Large intestine (tissue), 12 donors: ENCODE measurements around the gene OR5AN1. TPM values are rescaled to one million over a fixed set of nuclear protein-coding genes. Genes with fewer than 3 reads are reported as not detected.
A peak's percentile ranks its signal among the peaks of the same experiment; 100 is the strongest.
"Not testable (repeated sequence)": the region's sequence is repeated elsewhere in the genome, so short reads cannot be mapped to it uniquely, and the experiment has no call there.

Experiments used
- DNase-seq, 2 donors: peaks; one replicate each; pipeline versions ENCODE4 v3.0.0 to v3.0.0-alpha.2; 2013
- H3K27ac ChIP-seq: one replicate; pipeline ENCODE4 v1.5.1; 2013; ENCODE audit warnings: low read length
- H3K27me3 ChIP-seq: 2 replicates; pipeline ENCODE4 v1.6.1; 2013; ENCODE audit warnings: low read length; ENCODE audit not compliant: control insufficient read depth, insufficient read depth
- H3K36me3 ChIP-seq: 2 replicates; pipeline ENCODE4 v1.6.1; 2013; ENCODE audit warnings: low read length; ENCODE audit not compliant: control insufficient read depth, insufficient read depth
- H3K4me1 ChIP-seq: one replicate; pipeline ENCODE4 v1.6.1; 2013; ENCODE audit warnings: low read length; ENCODE audit not compliant: control insufficient read depth, insufficient read depth
- H3K4me3 ChIP-seq: one replicate; pipeline ENCODE4 v1.5.1; 2013; ENCODE audit warnings: low read length
- H3K9me3 ChIP-seq: one replicate; pipeline ENCODE4 v1.6.1; 2013; ENCODE audit warnings: mild to moderate bottlenecking, low read depth, low read length, moderate library complexity; ENCODE audit not compliant: control insufficient read depth
- WGBS: methylation state at CpG from one replicate; pipeline ENCODE4 v1.1.5; 2013; ENCODE audit warnings: low lambda C conversion rate; ENCODE audit not compliant: insufficient coverage; 5-methylcytosine and 5-hydroxymethylcytosine counted together
- long read RNA-seq, 11 donors: transcript quantifications; one replicate each; lab custom pipeline, GENCODE V29; 2026
- polyA plus RNA-seq: library from polyadenylated mRNA; unstranded; fragments of 120-200 nt; gene quantifications from one replicate; pipeline ENCODE4 v1.2.1, GENCODE V29; 2013

OR5AN1 gene
- not detected for polyA plus RNA-seq
- long read RNA-seq, donor 1 = 0 reads
- long read RNA-seq, donor 2 = 0 reads
- long read RNA-seq, donor 3 = 0 reads
- long read RNA-seq, donor 4 = 0 reads
- long read RNA-seq, donor 5 = 0 reads
- long read RNA-seq, donor 6 = 0 reads
- long read RNA-seq, donor 7 = 0 reads
- long read RNA-seq, donor 8, partial matches to known transcripts = 0 of 1 reads
- long read RNA-seq, donor 8, other reads (novel, unspliced or antisense) = 0 of 1 reads
- long read RNA-seq, donor 9 = 0 reads
- long read RNA-seq, donor 10 = 0 reads
- long read RNA-seq, donor 11 = 0 reads

GRCh38 chr11:59358595-59358994, at the start of gene OR5AN1:
OR5AN1 (plus strand) TSS chr11:59358895; CDS start chr11:59364459, 5,564 bp downstream.
- no peaks in the 10 kb centered on the region for H3K27me3 ChIP-seq
- no peaks in the 10 kb centered on the region for H3K36me3 ChIP-seq
- H3K4me1 ChIP-seq = no peaks in the 10 kb centered on the region
- no peak within 1 kb of the TSS for H3K4me3 ChIP-seq
- WGBS = 100% methylated on average over 1 of the region's 3 CpGs
- H3K27ac ChIP-seq = no peak within 1 kb of the TSS
- no peaks in the 10 kb centered on the region for H3K9me3 ChIP-seq
- DNase-seq = no peak

GRCh38 chr11:59335001-59335400, 23.7 kb upstream of the OR5AN1 start:
- no peak for DNase-seq
- H3K36me3 ChIP-seq = no peaks in the 10 kb centered on the region
- no peaks in the 10 kb centered on the region for H3K9me3 ChIP-seq
- no peaks in the 10 kb centered on the region for H3K27me3 ChIP-seq
- no peak overlapping the region for H3K27ac ChIP-seq
- no peak overlapping the region for H3K4me3 ChIP-seq
- no peaks in the 10 kb centered on the region for H3K4me1 ChIP-seq

GRCh38 chr11:59336176-59336575, 22.5 kb upstream of the OR5AN1 start:
- Histone ChIP-seq H3K4me3 (no peak overlapping the region), H3K4me1 (no peaks in the 10 kb centered on the region), H3K9me3 (no peaks in the 10 kb centered on the region), H3K27me3 (no peaks in the 10 kb centered on the region), H3K27ac (no peak overlapping the region), H3K36me3 (no peaks in the 10 kb centered on the region)
- DNase-seq = no peak
- 46% methylated on average over 2 of the region's 5 CpGs for WGBS

- no peak overlapping the region for H3K4me3 ChIP-seq
- H3K9me3 ChIP-seq = no peaks in the 10 kb centered on the region
- no peak overlapping the region for H3K27ac ChIP-seq
- H3K36me3 ChIP-seq = no peaks in the 10 kb centered on the region
- no peaks in the 10 kb centered on the region for H3K27me3 ChIP-seq
- no peak for DNase-seq
- no peaks in the 10 kb centered on the region for H3K4me1 ChIP-seq
Measured at GRCh38 chr11:59336931-59337330, 21.8 kb upstream of the OR5AN1 start.

- no CpG with 5 or more reads among the region's 5 CpGs for WGBS
- DNase-seq, H3K27me3 ChIP-seq, H3K4me1 ChIP-seq, H3K9me3 ChIP-seq, H3K27ac ChIP-seq, H3K4me3 ChIP-seq, H3K36me3 ChIP-seq: not testable (repeated sequence)
Measured at GRCh38 chr11:59349657-59350056, 9.0 kb upstream of the OR5AN1 start.

GRCh38 chr11:59355226-59355625, 3.5 kb upstream of the OR5AN1 start:
- Histone ChIP-seq H3K9me3 (no peaks in the 10 kb centered on the region), H3K36me3 (no peaks in the 10 kb centered on the region), H3K27ac (no peak overlapping the region), H3K27me3 (no peaks in the 10 kb centered on the region), H3K4me1 (no peaks in the 10 kb centered on the region), H3K4me3 (no peak overlapping the region)
- no CpG with 5 or more reads among the region's 4 CpGs for WGBS
- DNase-seq = peak in 1 of 2 donors; percentile 25

- H3K36me3 ChIP-seq = no peaks in the 10 kb centered on the region
- H3K4me1 ChIP-seq = no peaks in the 10 kb centered on the region
- no peak for DNase-seq
- no CpG with 5 or more reads among the region's 1 CpG for WGBS
- H3K27me3 ChIP-seq = no peaks in the 10 kb centered on the region
- no peak overlapping the region for H3K4me3 ChIP-seq
- no peaks in the 10 kb centered on the region for H3K9me3 ChIP-seq
- H3K27ac ChIP-seq = no peak overlapping the region
Measured at GRCh38 chr11:59356561-59356960, 2.1 kb upstream of the OR5AN1 start.

- DNase-seq = no peak
- Histone ChIP-seq H3K27me3 (no peaks in the 10 kb centered on the region), H3K27ac (no peak overlapping the region), H3K4me3 (no peak overlapping the region), H3K4me1 (no peaks in the 10 kb centered on the region), H3K9me3 (no peaks in the 10 kb centered on the region), H3K36me3 (no peaks in the 10 kb centered on the region)
Measured at GRCh38 chr11:59358020-59358419, 675 bp upstream of the OR5AN1 start.

GRCh38 chr11:59365232-59366018, 6.7 kb downstream of the OR5AN1 start:
- H3K4me1 ChIP-seq = no peaks in the 10 kb centered on the region
- H3K27ac ChIP-seq = no peak overlapping the region
- H3K36me3 ChIP-seq = no peaks in the 10 kb centered on the region
- no peak for DNase-seq
- H3K27me3 ChIP-seq = no peaks in the 10 kb centered on the region
- no peak overlapping the region for H3K4me3 ChIP-seq
- H3K9me3 ChIP-seq = no peaks in the 10 kb centered on the region

- Histone ChIP-seq H3K36me3 (no peaks in the 10 kb centered on the region), H3K4me1 (no peaks in the 10 kb centered on the region), H3K4me3 (no peak overlapping the region), H3K27ac (no peak overlapping the region), H3K27me3 (no peaks in the 10 kb centered on the region), H3K9me3 (no peaks in the 10 kb centered on the region)
- WGBS = no CpG with 5 or more reads among the region's 8 CpGs
- no peak for DNase-seq
Measured at GRCh38 chr11:59368238-59369022, 9.7 kb downstream of the OR5AN1 start.
